HEK293 (cell line): ENCODE results near the gene TLK1.

Experiments
- CTCF ChIA-PET: fragments of 350-600 bp; formaldehyde crosslinking; extraction: SDS; loops from one replicate; lab custom pipeline; 2021; ENCODE audit warnings: antibody characterized with exemption; lab: Yijun Ruan, JAX
- POLR2A ChIA-PET: fragments of 300-600 bp; formaldehyde crosslinking; extraction: SDS; loops from one replicate; lab custom pipeline; 2020; ENCODE audit warnings: antibody characterized with exemption, inconsistent platforms; lab: Yijun Ruan, JAX
- H3K27ac ChIP-seq: fragments of 200-500 bp; sonication (Bioruptor generic); 2 replicates; pipeline ENCODE4 v1.5.1; 2014; ENCODE audit warnings: low read depth, low read length, control low read depth, inconsistent platforms; ENCODE audit errors: extremely low read depth
- H3K36me3 ChIP-seq, 2 experiments: fragments of 200-500 bp in 1 of 2; sonication (Bioruptor generic) in 1 of 2; 1 replicate in 1 of 2; 2 replicates in 1 of 2; pipeline ENCODE4 v1.5.1; 2014 to 2017; ENCODE audit warnings: inconsistent platforms in 2 of 2, low read length in 2 of 2; ENCODE audit not compliant: control insufficient read depth in 2 of 2, insufficient read depth in 1 of 2
- H3K4me1 ChIP-seq: fragments of 200-500 bp; sonication (Bioruptor generic); 2 replicates; pipeline ENCODE4 v1.5.1; 2014; ENCODE audit warnings: mild to moderate bottlenecking, low read length, inconsistent platforms; ENCODE audit not compliant: control insufficient read depth, insufficient read depth
- H3K4me3 ChIP-seq: 2 replicates; pipeline ENCODE4 v1.5.1; 2011; ENCODE audit warnings: low read depth, mild to moderate bottlenecking, control low read depth, low read length, moderate library complexity
- H3K9me3 ChIP-seq: fragments of 200-500 bp; sonication (Bioruptor generic); 2 replicates; pipeline ENCODE4 v1.5.1; 2014; ENCODE audit warnings: low read depth, low read length, inconsistent platforms; ENCODE audit not compliant: control insufficient read depth, insufficient read depth
- GFI1B ChIP-seq: fragments of 450-650 bp; formaldehyde crosslinking; IDR thresholded peaks from 2 replicates; pipeline ENCODE4 v1.5.1; 2016; ENCODE audit warnings: missing biosample characterization, missing genetic modification characterization
- GLI4 ChIP-seq: fragments of 450-650 bp; formaldehyde crosslinking; IDR thresholded peaks from 2 replicates; pipeline ENCODE4 v1.5.1; 2016; ENCODE audit warnings: missing biosample characterization, missing genetic modification characterization
- KLF10 ChIP-seq: fragments of 450-650 bp; IDR thresholded peaks from 2 replicates; pipeline ENCODE4 v1.5.1; 2018; ENCODE audit warnings: missing biosample characterization, mild to moderate bottlenecking, missing genetic modification characterization
- KLF7 ChIP-seq: fragments of 450-650 bp; formaldehyde crosslinking; IDR thresholded peaks from 2 replicates; pipeline ENCODE4 v1.5.1; 2016; ENCODE audit warnings: missing biosample characterization, missing genetic modification characterization, borderline replicate concordance
- SP2 ChIP-seq: fragments of 450-650 bp; formaldehyde crosslinking; IDR thresholded peaks from 2 replicates; pipeline ENCODE4 v1.5.1; 2016; ENCODE audit warnings: missing biosample characterization, missing genetic modification characterization
- TCF7L2 ChIP-seq: IDR thresholded peaks from 2 replicates; pipeline ENCODE4 v1.6.1; 2011; ENCODE audit warnings: low read depth, mild to moderate bottlenecking, inconsistent platforms, low read length, moderate library complexity, borderline replicate concordance
- ZBTB17 ChIP-seq: fragments of 450-650 bp; formaldehyde crosslinking; IDR thresholded peaks from 2 replicates; pipeline ENCODE4 v1.5.1; 2016; ENCODE audit warnings: missing biosample characterization, missing genetic modification characterization
- ZNF121 ChIP-seq: fragments of 450-650 bp; formaldehyde crosslinking; IDR thresholded peaks from 2 replicates; pipeline ENCODE4 v1.5.1; 2016; ENCODE audit warnings: missing biosample characterization, missing genetic modification characterization
- ZNF157 ChIP-seq: fragments of 450-650 bp; formaldehyde crosslinking; IDR thresholded peaks from 2 replicates; pipeline ENCODE4 v1.5.1; 2016; ENCODE audit warnings: missing biosample characterization, missing genetic modification characterization
- ZNF2 ChIP-seq: fragments of 450-650 bp; formaldehyde crosslinking; IDR thresholded peaks from 2 replicates; pipeline ENCODE4 v1.5.1; 2016; ENCODE audit warnings: missing biosample characterization, missing genetic modification characterization
- ZNF202 ChIP-seq: fragments of 450-650 bp; formaldehyde crosslinking; IDR thresholded peaks from 2 replicates; pipeline ENCODE4 v1.5.1; 2016; ENCODE audit warnings: missing biosample characterization, missing genetic modification characterization, borderline replicate concordance
- ZNF211 ChIP-seq: fragments of 450-650 bp; formaldehyde crosslinking; IDR thresholded peaks from 2 replicates; pipeline ENCODE4 v1.5.1; 2016; ENCODE audit warnings: low read depth, missing biosample characterization, missing genetic modification characterization
- ZNF214 ChIP-seq: fragments of 450-650 bp; formaldehyde crosslinking; IDR thresholded peaks from 2 replicates; pipeline ENCODE4 v1.5.1; 2017; ENCODE audit warnings: missing biosample characterization, mild to moderate bottlenecking, missing genetic modification characterization, borderline replicate concordance
- ZNF302 ChIP-seq: fragments of 450-650 bp; formaldehyde crosslinking; IDR thresholded peaks from 2 replicates; pipeline ENCODE4 v1.5.1; 2016; ENCODE audit warnings: missing biosample characterization, missing genetic modification characterization, low read depth
- ZNF544 ChIP-seq: fragments of 450-650 bp; formaldehyde crosslinking; IDR thresholded peaks from 2 replicates; pipeline ENCODE4 v1.5.0; 2017; ENCODE audit warnings: missing biosample characterization, missing genetic modification characterization
- ZNF677 ChIP-seq: fragments of 450-650 bp; IDR thresholded peaks from 2 replicates; pipeline ENCODE4 v1.5.0; 2018; ENCODE audit warnings: missing biosample characterization, mild to moderate bottlenecking, missing genetic modification characterization, moderate library complexity
- ZNF701 ChIP-seq: fragments of 450-650 bp; formaldehyde crosslinking; IDR thresholded peaks from 2 replicates; pipeline ENCODE4 v1.5.1; 2016; ENCODE audit warnings: missing biosample characterization, missing genetic modification characterization
- ZSCAN16 ChIP-seq: fragments of 450-650 bp; formaldehyde crosslinking; IDR thresholded peaks from 2 replicates; pipeline ENCODE4 v1.5.1; 2016; ENCODE audit warnings: missing biosample characterization, missing genetic modification characterization
- TF ChIP-seq, protein P1 (sequence below): fragments of 450-650 bp; formaldehyde crosslinking; IDR thresholded peaks from 2 replicates; pipeline ENCODE4; 2016; ENCODE audit warnings: missing biosample characterization, missing genetic modification characterization
- TF ChIP-seq, protein P2 (sequence below): fragments of 450-650 bp; formaldehyde crosslinking; IDR thresholded peaks from 2 replicates; pipeline ENCODE4 v1.5.1; 2016; ENCODE audit warnings: missing biosample characterization, missing genetic modification characterization, low read depth
- TF ChIP-seq, protein P3 (sequence below): fragments of 450-650 bp; formaldehyde crosslinking; IDR thresholded peaks from 2 replicates; pipeline ENCODE4 v1.5.1; 2016; ENCODE audit warnings: missing biosample characterization, missing genetic modification characterization
- TF ChIP-seq, protein P4 (sequence below): fragments of 450-650 bp; formaldehyde crosslinking; IDR thresholded peaks from 2 replicates; pipeline ENCODE4 v1.5.1; 2016; ENCODE audit warnings: missing biosample characterization, missing genetic modification characterization, low read depth

The TLK1 gene

DNA sequence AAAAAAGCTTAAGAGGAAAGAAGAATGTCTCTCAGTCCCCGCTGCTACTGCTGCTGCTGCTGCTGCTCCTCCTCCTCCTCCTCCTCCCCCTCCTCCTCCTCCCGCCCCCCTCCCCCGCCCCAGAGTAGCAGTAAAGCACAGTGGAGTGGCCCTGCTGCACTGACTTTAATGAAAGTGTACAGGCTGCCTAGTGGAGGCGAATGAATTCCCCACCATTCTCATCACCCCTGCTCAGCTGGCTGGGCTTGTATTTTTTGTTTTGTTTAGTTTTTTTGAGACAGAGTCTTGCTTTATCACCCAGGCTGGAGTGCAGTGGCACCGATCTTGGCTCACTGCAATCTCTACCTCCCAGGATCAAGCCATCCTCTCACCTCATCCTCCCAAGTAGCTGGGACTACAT lies 197.3 kb downstream of the TLK1 start:
- Histone ChIP-seq H3K9me3 (no peaks in the 10 kb centered on the region), H3K4me3 (no peak overlapping the region), H3K27ac (no peak overlapping the region), H3K36me3 (peaks cover 23 to 95% of the 10 kb centered on the region in 2 experiments)
- CTCF ChIA-PET, result interaction anchor here (0.6 to 0.7 kb wide), 3 partner anchors 9 to 592 kb away, joined by 3 to 6 read pairs (median 4); no protein-coding TSS in a partner anchor
- POLR2A ChIA-PET, result no interaction called here
- TF ChIP-seq KLF10 (tag by site-specific recombination) (no peak), ZNF157 (no peak), GLI4 (tag by site-specific recombination) (no peak), ZNF121 (tag by site-specific recombination) (no peak), ZBTB17 (tag by site-specific recombination) (no peak), ZNF701 (tag by site-specific recombination) (no peak), ZNF214 (no peak), TCF7L2 (no peak), ZNF302 (tag by site-specific recombination) (no peak), ZNF202 (no peak), ZNF2 (no peak), ZNF677 (tag by site-specific recombination) (no peak), GFI1B (tag by site-specific recombination) (no peak), ZNF211 (tag by site-specific recombination) (no peak), ZNF544 (tag by site-specific recombination) (no peak), SP2 (tag by site-specific recombination) (no peak)
- TF ChIP-seq, protein P1, sequence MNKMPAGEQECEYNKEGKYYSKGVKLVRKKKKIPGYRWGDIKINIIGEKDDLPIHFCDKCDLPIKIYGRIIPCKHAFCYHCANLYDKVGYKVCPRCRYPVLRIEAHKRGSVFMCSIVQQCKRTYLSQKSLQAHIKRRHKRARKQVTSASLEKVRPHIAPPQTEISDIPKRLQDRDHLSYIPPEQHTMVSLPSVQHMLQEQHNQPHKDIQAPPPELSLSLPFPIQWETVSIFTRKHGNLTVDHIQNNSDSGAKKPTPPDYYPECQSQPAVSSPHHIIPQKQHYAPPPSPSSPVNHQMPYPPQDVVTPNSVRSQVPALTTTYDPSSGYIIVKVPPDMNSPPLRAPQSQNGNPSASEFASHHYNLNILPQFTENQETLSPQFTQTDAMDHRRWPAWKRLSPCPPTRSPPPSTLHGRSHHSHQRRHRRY (tag by site-specific recombination), result no peak
- TF ChIP-seq, protein P2, sequence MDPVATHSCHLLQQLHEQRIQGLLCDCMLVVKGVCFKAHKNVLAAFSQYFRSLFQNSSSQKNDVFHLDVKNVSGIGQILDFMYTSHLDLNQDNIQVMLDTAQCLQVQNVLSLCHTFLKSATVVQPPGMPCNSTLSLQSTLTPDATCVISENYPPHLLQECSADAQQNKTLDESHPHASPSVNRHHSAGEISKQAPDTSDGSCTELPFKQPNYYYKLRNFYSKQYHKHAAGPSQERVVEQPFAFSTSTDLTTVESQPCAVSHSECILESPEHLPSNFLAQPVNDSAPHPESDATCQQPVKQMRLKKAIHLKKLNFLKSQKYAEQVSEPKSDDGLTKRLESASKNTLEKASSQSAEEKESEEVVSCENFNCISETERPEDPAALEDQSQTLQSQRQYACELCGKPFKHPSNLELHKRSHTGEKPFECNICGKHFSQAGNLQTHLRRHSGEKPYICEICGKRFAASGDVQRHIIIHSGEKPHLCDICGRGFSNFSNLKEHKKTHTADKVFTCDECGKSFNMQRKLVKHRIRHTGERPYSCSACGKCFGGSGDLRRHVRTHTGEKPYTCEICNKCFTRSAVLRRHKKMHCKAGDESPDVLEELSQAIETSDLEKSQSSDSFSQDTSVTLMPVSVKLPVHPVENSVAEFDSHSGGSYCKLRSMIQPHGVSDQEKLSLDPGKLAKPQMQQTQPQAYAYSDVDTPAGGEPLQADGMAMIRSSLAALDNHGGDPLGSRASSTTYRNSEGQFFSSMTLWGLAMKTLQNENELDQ (tag by site-specific recombination), result no peak
- TF ChIP-seq, protein P3, sequence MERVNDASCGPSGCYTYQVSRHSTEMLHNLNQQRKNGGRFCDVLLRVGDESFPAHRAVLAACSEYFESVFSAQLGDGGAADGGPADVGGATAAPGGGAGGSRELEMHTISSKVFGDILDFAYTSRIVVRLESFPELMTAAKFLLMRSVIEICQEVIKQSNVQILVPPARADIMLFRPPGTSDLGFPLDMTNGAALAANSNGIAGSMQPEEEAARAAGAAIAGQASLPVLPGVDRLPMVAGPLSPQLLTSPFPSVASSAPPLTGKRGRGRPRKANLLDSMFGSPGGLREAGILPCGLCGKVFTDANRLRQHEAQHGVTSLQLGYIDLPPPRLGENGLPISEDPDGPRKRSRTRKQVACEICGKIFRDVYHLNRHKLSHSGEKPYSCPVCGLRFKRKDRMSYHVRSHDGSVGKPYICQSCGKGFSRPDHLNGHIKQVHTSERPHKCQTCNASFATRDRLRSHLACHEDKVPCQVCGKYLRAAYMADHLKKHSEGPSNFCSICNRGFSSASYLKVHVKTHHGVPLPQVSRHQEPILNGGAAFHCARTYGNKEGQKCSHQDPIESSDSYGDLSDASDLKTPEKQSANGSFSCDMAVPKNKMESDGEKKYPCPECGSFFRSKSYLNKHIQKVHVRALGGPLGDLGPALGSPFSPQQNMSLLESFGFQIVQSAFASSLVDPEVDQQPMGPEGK (tag by site-specific recombination), result no peak
- TF ChIP-seq, all 188 proteins: peak for 0
- H3K4me1 ChIP-seq, result no peaks in the 10 kb centered on the region

DNA sequence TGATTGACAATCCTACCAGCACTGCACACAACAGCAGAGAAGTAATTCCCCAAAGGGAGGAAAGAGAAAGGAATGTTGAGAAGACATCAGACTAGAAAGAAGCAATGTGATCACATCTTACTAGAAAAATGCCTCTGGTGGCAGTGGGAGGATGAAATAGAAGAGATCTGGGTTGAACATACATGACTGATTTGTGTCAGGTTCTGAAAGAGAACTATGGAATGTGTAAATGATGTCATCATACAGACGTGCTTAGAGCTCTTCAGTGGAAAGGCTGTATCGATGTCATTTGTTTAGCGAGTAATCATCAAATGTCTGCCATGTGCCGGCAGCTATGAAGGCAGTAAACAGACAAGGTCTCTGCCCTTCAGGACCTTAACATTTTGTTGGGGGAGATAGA lies 206.8 kb downstream of the TLK1 start:
- Histone ChIP-seq H3K4me3 (no peak overlapping the region), H3K36me3 (peaks cover 62 to 92% of the 10 kb centered on the region in 2 experiments), H3K4me1 (no peaks in the 10 kb centered on the region), H3K27ac (no peak overlapping the region), H3K9me3 (no peaks in the 10 kb centered on the region)
- no peak for TF ChIP-seq ZSCAN16
- no peak for TF ChIP-seq KLF7 (tag by site-specific recombination)
- TF ChIP-seq, protein P4, sequence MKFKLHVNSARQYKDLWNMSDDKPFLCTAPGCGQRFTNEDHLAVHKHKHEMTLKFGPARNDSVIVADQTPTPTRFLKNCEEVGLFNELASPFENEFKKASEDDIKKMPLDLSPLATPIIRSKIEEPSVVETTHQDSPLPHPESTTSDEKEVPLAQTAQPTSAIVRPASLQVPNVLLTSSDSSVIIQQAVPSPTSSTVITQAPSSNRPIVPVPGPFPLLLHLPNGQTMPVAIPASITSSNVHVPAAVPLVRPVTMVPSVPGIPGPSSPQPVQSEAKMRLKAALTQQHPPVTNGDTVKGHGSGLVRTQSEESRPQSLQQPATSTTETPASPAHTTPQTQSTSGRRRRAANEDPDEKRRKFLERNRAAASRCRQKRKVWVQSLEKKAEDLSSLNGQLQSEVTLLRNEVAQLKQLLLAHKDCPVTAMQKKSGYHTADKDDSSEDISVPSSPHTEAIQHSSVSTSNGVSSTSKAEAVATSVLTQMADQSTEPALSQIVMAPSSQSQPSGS (tag by site-specific recombination), result peak; percentile 60
- POLR2A ChIA-PET, result no interaction called here
- CTCF ChIA-PET, result interaction anchor here (0.6 to 1.3 kb wide), 3 partner anchors 10 to 81 kb away, joined by 4 read pairs; no protein-coding TSS in a partner anchor
